Mucosa of stomach (tissue), 1 donor: ENCODE results near the gene SYT3.

ENCODE experiments used
- H3K27me3 ChIP-seq: one replicate; pipeline ENCODE4 v1.7.0; 2013; ENCODE audit warnings: mild to moderate bottlenecking, low read length; ENCODE audit not compliant: control insufficient read depth, insufficient read depth
- H3K36me3 ChIP-seq: one replicate; pipeline ENCODE4 v1.7.0; 2013; ENCODE audit warnings: low read length; ENCODE audit not compliant: control insufficient read depth, insufficient read depth
- H3K4me1 ChIP-seq: one replicate; pipeline ENCODE4 v1.7.0; 2013; ENCODE audit warnings: mild to moderate bottlenecking, low read length; ENCODE audit not compliant: control insufficient read depth, insufficient read depth
- H3K4me3 ChIP-seq: one replicate; pipeline ENCODE4 v1.7.0; 2013; ENCODE audit warnings: low read length
- H3K9ac ChIP-seq: one replicate; pipeline ENCODE4 v1.7.0; 2013; ENCODE audit warnings: mild to moderate bottlenecking, low read length, moderate library complexity
- H3K9me3 ChIP-seq: one replicate; pipeline ENCODE4 v1.7.0; 2013; ENCODE audit warnings: mild to moderate bottlenecking, low read length, moderate library complexity; ENCODE audit not compliant: control insufficient read depth
- donor health status: Pancreatic carcinoma.

The SYT3 gene

DNA sequence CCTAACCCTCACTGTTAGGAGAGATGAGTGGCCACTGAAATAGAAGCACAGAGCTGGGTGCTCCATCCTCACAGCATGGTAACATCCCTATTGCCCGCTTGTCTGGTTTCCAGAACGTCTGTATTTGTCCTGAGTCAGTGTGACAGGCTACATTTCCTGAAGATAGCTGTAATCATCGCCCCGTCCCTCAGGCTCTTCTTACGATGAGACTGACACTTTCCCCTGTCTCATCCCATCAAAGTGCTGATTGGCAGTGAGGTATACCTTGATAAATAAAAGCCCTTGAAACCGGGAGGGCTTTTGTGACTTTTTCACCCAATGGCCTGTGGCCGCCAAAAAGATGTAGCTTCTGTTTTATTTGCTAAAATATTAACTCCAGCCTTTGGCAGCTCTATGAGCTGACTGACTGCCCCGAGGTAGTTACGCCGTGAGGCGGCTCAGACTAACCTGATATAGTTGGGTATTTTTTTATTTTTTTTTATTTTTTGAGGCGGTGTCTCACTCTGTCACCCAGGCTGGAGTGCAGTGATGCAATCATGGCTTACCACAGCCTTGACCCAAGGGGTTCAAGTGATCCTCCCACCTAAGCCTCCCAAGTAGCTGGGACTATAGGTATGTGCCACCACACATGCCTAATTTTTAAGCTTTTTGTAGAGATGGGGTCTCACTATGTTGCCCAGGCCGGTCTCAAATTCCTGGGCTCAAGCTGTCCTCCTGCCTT, 65.8 kb downstream of the SYT3 start:
- Histone ChIP-seq H3K9me3 (no peaks in the 10 kb centered on the region), H3K4me3 (no peak overlapping the region), H3K4me1 (no peaks in the 10 kb centered on the region), H3K36me3 (no peaks in the 10 kb centered on the region), H3K27me3 (peaks cover 9% of the 10 kb centered on the region), H3K9ac (no peak overlapping the region)
